ENCODE data around the gene BRAT1. TPM values are rescaled to one million over a fixed set of nuclear protein-coding genes. Genes with fewer than 3 reads are reported as not detected.
A peak's percentile ranks its signal among the peaks of the same experiment; 100 is the strongest.

The BRAT1 gene
- total and polyA plus RNA-seq, 3 experiments from 2014 or later: 35.0 to 41.9 (median 38.8) TPM

DNA sequence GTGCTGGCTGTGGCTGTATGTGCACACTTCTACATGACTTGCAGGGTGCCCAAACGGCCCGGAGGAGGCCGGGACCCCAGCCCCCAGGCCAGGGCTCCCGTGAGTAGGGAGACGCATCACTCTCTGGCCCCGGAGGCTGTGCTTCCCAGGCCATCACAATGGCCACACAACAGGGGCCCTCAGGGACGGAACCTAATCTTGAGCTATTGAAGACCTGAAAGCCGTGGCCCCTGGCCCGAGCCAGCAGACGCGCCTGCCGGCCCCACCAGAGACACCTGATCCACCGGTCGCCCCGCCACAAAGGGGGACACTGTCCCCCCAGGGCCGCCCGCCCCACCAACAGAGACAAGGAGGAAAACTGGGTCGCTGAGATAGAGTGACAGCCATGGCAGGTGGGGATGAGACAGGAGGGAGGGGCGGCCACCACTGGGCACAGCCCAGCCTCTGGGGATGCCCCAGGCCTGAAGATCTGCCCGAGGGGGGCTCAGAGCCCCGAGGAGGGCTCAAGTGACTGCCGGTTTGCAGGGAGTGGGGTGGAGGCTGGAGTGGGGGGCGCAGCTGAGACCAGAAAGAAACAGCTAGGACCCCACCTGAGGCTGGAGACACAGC, 45.9 kb downstream of the BRAT1 start:
- ChIA-PET POLR2A (interaction anchor here (1.0 to 2.4 kb wide), 3 partner anchors 11 to 20 kb away, joined by 5 to 25 read pairs (median 8); no protein-coding TSS in a partner anchor), CTCF (interaction anchor here (1.0 to 2.0 kb wide), 6 partner anchors 12 to 201 kb away, joined by 3 to 10 read pairs (median 4); no protein-coding TSS in a partner anchor)
- no peaks in the 10 kb centered on the region for H3K9me3 Mint-ChIP-seq
- Histone ChIP-seq H3K27me3 (ENCODE audit: insufficient read depth, low read length, poor library complexity, severe bottlenecking) (no peaks in the 10 kb centered on the region), H3K4me3 (ENCODE audit: low read length) (peak overlapping the region; percentile 71), H3K4me1 (ENCODE audit: insufficient read depth, low read length) (peaks cover 69% of the 10 kb centered on the region), H3K27ac (ENCODE audit: low read depth, low read length) (peak overlapping the region; percentile 78), H3K36me3 (ENCODE audit: insufficient read depth, low read length) (no peaks in the 10 kb centered on the region), H3K9me3 (ENCODE audit: low read length) (no peaks in the 10 kb centered on the region)
- DNase-seq: no peak
- H3K27me3 Mint-ChIP-seq: no peaks in the 10 kb centered on the region
- no peaks in the 10 kb centered on the region for H3K36me3 Mint-ChIP-seq
- H3K27ac Mint-ChIP-seq: peak overlapping the region; percentile 88 to 98 (median 97)
- peak overlapping the region; percentile 55 to 91 (median 80) for H3K4me3 Mint-ChIP-seq
- peaks cover 46 to 63% (median 49%) of the 10 kb centered on the region in 3 donors for H3K4me1 Mint-ChIP-seq

GRCh38 chr7:2508327-2509215, 46.8 kb downstream of the BRAT1 start:
- H3K9me3 Mint-ChIP-seq: no peaks in the 10 kb centered on the region
- peak overlapping the region; percentile 88 to 98 (median 97) for H3K27ac Mint-ChIP-seq
- H3K36me3 ChIP-seq (ENCODE audit: insufficient read depth, low read length): no peaks in the 10 kb centered on the region
- CTCF ChIA-PET: interaction anchor here (0.7 to 1.3 kb wide), 8 partner anchors 9 to 201 kb away, joined by 3 to 4 read pairs (median 3); no protein-coding TSS in a partner anchor
- peaks cover 46 to 66% (median 49%) of the 10 kb centered on the region in 3 donors for H3K4me1 Mint-ChIP-seq
- H3K36me3 Mint-ChIP-seq: no peaks in the 10 kb centered on the region
- H3K9me3 ChIP-seq (ENCODE audit: low read length): no peaks in the 10 kb centered on the region
- DNase-seq: peak; percentile 66 to 92 (median 86)
- no peaks in the 10 kb centered on the region for H3K27me3 Mint-ChIP-seq
- H3K4me1 ChIP-seq (ENCODE audit: insufficient read depth, low read length): peaks cover 62% of the 10 kb centered on the region
- peak overlapping the region; percentile 78 for H3K27ac ChIP-seq (ENCODE audit: low read depth, low read length)
- H3K27me3 ChIP-seq (ENCODE audit: insufficient read depth, low read length, poor library complexity, severe bottlenecking): no peaks in the 10 kb centered on the region
- POLR2A ChIA-PET: interaction anchor here (0.8 to 2.0 kb wide), 4 partner anchors 12 to 21 kb away, joined by 3 to 8 read pairs (median 4); no protein-coding TSS in a partner anchor
- peak overlapping the region; percentile 55 to 91 (median 80) for H3K4me3 Mint-ChIP-seq
- peak overlapping the region; percentile 71 for H3K4me3 ChIP-seq (ENCODE audit: low read length)

- DNase-seq: no peak
- H3K27ac Mint-ChIP-seq: peak overlapping the region; percentile 88 to 98 (median 97)
- ChIA-PET POLR2A (interaction anchor here (0.8 to 1.1 kb wide), 2 partner anchors 12 to 19 kb away, joined by 3 read pairs; no protein-coding TSS in a partner anchor), CTCF (interaction anchor here (0.7 to 1.3 kb wide), 5 partner anchors 8 to 111 kb away, joined by 3 to 4 read pairs (median 3); no protein-coding TSS in a partner anchor)
- peaks cover 42 to 62% (median 46%) of the 10 kb centered on the region in 3 donors for H3K4me1 Mint-ChIP-seq
- no peaks in the 10 kb centered on the region for H3K9me3 Mint-ChIP-seq
- Histone ChIP-seq H3K4me3 (ENCODE audit: low read length) (peak overlapping the region; percentile 71), H3K27ac (ENCODE audit: low read depth, low read length) (no peak overlapping the region), H3K4me1 (ENCODE audit: insufficient read depth, low read length) (peaks cover 56% of the 10 kb centered on the region), H3K9me3 (ENCODE audit: low read length) (no peaks in the 10 kb centered on the region), H3K36me3 (ENCODE audit: insufficient read depth, low read length) (no peaks in the 10 kb centered on the region), H3K27me3 (ENCODE audit: insufficient read depth, low read length, poor library complexity, severe bottlenecking) (no peaks in the 10 kb centered on the region)
- H3K4me3 Mint-ChIP-seq: peak overlapping the region in 6 of 7 donors; percentile 26 to 83 (median 74)
- no peaks in the 10 kb centered on the region for H3K27me3 Mint-ChIP-seq
- no peaks in the 10 kb centered on the region for H3K36me3 Mint-ChIP-seq
These were observed 47.4 kb downstream of the BRAT1 start for GRCh38 chr7:2507917-2508306.

DNA sequence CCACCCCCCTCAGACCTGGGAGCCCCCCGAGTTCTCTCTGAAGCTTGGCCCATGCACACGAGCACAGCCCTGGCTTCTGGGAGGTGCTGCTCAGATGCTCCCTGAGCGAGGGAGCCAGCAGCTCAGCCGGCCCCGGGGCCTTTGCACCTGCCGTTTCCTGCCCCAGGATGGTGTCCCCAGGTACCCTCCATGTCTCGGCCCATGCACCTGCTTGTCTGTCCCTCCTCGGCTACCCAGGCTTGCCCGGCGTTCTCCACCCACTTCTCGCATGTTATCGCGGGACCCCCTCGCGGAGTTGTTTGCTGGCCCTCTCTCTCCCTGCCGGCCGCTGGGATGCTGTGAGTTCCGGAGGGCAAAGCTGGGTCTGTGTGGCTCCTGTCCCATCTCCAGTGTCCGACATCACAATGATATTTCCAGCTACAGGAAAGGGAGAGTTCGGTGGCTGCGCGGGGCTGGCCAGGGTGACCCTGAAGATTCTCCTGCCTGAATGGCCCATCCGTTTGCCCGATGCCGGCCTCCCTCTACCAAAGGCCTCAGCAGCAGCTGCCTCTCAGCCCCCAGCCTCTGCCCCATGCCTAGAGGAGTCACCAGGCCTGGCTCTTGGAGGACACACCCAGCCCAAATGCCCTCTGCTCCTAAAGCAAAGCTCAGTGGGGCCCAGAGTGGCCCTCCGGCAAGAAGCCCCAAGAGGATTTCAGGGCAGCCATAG, 48.0 kb downstream of the BRAT1 start:
- H3K4me3 ChIP-seq (ENCODE audit: low read length): peak overlapping the region; percentile 71
- H3K4me3 Mint-ChIP-seq: peak overlapping the region in 1 of 7 donors; percentile 26
- no peak overlapping the region for H3K27ac ChIP-seq (ENCODE audit: low read depth, low read length)
- no peaks in the 10 kb centered on the region for H3K9me3 Mint-ChIP-seq
- H3K36me3 ChIP-seq (ENCODE audit: insufficient read depth, low read length): no peaks in the 10 kb centered on the region
- H3K4me1 Mint-ChIP-seq: peaks cover 36 to 57% (median 40%) of the 10 kb centered on the region in 3 donors
- no peaks in the 10 kb centered on the region for H3K27me3 ChIP-seq (ENCODE audit: insufficient read depth, low read length, poor library complexity, severe bottlenecking)
- H3K4me1 ChIP-seq (ENCODE audit: insufficient read depth, low read length): peaks cover 50% of the 10 kb centered on the region
- POLR2A ChIA-PET: interaction anchor here (1.1 kb wide), 1 partner anchor 13 kb away, joined by 3 read pairs; no protein-coding TSS in a partner anchor
- CTCF ChIA-PET: interaction anchor here (0.7 to 1.3 kb wide), 4 partner anchors 8 to 110 kb away, joined by 3 read pairs; no protein-coding TSS in a partner anchor
- no peaks in the 10 kb centered on the region for H3K9me3 ChIP-seq (ENCODE audit: low read length)
- DNase-seq: no peak
- no peaks in the 10 kb centered on the region for H3K27me3 Mint-ChIP-seq
- no peaks in the 10 kb centered on the region for H3K36me3 Mint-ChIP-seq
- peak overlapping the region in 3 of 8 donors; percentile 97 to 98 (median 97) for H3K27ac Mint-ChIP-seq

DNA sequence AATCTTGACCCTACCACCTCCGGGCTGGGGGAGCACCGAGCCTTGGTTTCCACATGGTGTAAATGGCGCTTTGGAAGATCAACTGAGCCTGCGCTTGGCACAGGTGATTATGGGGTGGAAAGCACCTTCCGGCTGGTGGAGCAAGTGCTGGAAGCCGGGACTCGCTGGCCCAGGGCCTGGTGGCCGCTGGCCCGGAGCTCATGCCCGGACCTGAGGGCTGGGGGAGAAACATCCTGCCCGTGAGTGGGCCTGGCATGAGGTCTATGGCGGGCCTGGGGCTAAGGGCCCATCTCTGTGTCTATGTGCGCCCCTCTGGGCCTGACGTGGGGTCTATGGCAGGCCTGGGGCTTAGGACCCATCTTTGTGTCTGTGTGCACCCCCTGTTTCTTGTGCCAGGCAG, 49.9 kb downstream of the BRAT1 start:
- Histone ChIP-seq H3K9me3 (ENCODE audit: low read length) (no peaks in the 10 kb centered on the region), H3K4me1 (ENCODE audit: insufficient read depth, low read length) (peaks cover 30% of the 10 kb centered on the region), H3K27me3 (ENCODE audit: insufficient read depth, low read length, poor library complexity, severe bottlenecking) (no peaks in the 10 kb centered on the region), H3K27ac (ENCODE audit: low read depth, low read length) (no peak overlapping the region), H3K36me3 (ENCODE audit: insufficient read depth, low read length) (no peaks in the 10 kb centered on the region), H3K4me3 (ENCODE audit: low read length) (no peak overlapping the region)
- ChIA-PET CTCF (no interaction called here), POLR2A (no interaction called here)
- H3K27me3 Mint-ChIP-seq: no peaks in the 10 kb centered on the region
- no peak overlapping the region for H3K27ac Mint-ChIP-seq
- no peaks in the 10 kb centered on the region for H3K36me3 Mint-ChIP-seq
- peaks cover 25 to 38% (median 27%) of the 10 kb centered on the region in 3 donors for H3K4me1 Mint-ChIP-seq
- no peak overlapping the region for H3K4me3 Mint-ChIP-seq
- no peaks in the 10 kb centered on the region for H3K9me3 Mint-ChIP-seq
- DNase-seq: no peak

GRCh38 chr7:2504889-2505375, 50.4 kb downstream of the BRAT1 start:
- Mint-ChIP-seq H3K9me3 (no peaks in the 10 kb centered on the region), H3K27me3 (no peaks in the 10 kb centered on the region), H3K36me3 (no peaks in the 10 kb centered on the region), H3K4me1 (peaks cover 21 to 33% (median 23%) of the 10 kb centered on the region in 3 donors), H3K27ac (no peak overlapping the region), H3K4me3 (no peak overlapping the region)
- Histone ChIP-seq H3K27me3 (ENCODE audit: insufficient read depth, low read length, poor library complexity, severe bottlenecking) (no peaks in the 10 kb centered on the region), H3K27ac (ENCODE audit: low read depth, low read length) (no peak overlapping the region), H3K36me3 (ENCODE audit: insufficient read depth, low read length) (no peaks in the 10 kb centered on the region), H3K4me1 (ENCODE audit: insufficient read depth, low read length) (peaks cover 26% of the 10 kb centered on the region), H3K9me3 (ENCODE audit: low read length) (no peaks in the 10 kb centered on the region), H3K4me3 (ENCODE audit: low read length) (no peak overlapping the region)
- POLR2A ChIA-PET: no interaction called here
- CTCF ChIA-PET: no interaction called here
- no peak for DNase-seq

DNA sequence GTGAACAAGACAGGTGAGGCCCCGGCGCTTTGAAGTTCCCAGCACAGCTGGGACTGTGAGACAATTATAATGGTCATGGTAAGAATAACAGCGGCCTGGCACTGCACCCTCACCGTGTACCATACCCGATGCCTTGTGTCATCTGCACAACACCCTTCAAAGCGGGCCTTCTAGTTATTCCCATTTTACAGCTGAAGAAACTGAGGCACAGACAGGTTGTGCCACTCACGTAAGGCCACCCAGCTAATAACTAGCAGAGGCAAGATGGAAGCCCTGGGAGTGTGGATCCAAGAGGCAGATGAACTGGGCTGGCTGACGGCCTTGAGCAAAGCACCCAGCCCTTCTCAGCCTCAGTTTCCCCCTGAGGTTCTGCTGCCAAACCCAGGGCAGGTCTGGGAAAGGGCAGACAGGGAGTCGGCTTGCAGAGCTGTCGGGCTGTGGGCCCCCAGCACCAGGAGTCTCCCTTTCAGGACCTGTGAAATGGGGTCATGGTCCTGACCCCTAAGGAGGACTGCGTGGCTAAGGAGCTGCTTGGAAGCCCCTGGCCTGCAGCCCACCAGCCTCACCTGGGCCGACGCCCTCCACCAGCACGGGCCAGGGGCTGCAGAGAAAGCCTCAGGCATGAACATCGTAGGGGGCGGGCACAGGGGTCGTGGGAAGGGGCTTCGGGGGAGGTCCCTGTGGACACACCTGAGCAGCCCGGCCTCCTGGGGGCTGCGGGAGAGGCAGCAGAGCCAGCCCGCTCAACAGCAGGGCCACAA, 51.0 kb downstream of the BRAT1 start:
- H3K4me1 ChIP-seq (ENCODE audit: insufficient read depth, low read length): peaks cover 20% of the 10 kb centered on the region
- H3K27me3 ChIP-seq (ENCODE audit: insufficient read depth, low read length, poor library complexity, severe bottlenecking): no peaks in the 10 kb centered on the region
- peaks cover 18 to 27% (median 19%) of the 10 kb centered on the region in 3 donors for H3K4me1 Mint-ChIP-seq
- no peak overlapping the region for H3K27ac ChIP-seq (ENCODE audit: low read depth, low read length)
- H3K27ac Mint-ChIP-seq: no peak overlapping the region
- H3K4me3 ChIP-seq (ENCODE audit: low read length): no peak overlapping the region
- ChIA-PET CTCF (interaction anchor here (1.2 kb wide), 1 partner anchor 28 kb away, joined by 3 read pairs; the partner anchor contains the start of gene GRIFIN), POLR2A (interaction anchor here (0.5 kb wide), 1 partner anchor 117 kb away, joined by 5 read pairs; no protein-coding TSS in a partner anchor)
- H3K9me3 ChIP-seq (ENCODE audit: low read length): no peaks in the 10 kb centered on the region
- H3K4me3 Mint-ChIP-seq: no peak overlapping the region
- DNase-seq: no peak
- H3K9me3 Mint-ChIP-seq: no peaks in the 10 kb centered on the region
- no peaks in the 10 kb centered on the region for H3K36me3 ChIP-seq (ENCODE audit: insufficient read depth, low read length)
- H3K27me3 Mint-ChIP-seq: no peaks in the 10 kb centered on the region
- H3K36me3 Mint-ChIP-seq: no peaks in the 10 kb centered on the region
